Stimulated activated naive CD8-positive, alpha-beta T cell treated with anti-CD3 and anti-CD28 coated beads, Interleukin-15, amount 100 ng/mL, for 72 hours (primary cell): ENCODE measurements around the gene NMNAT3.

Experiments used
- ATAC-seq: fragments of 150-1000 bp; cut with Tn5 transposase; 2 replicates; pipeline ENCODE4 v1.10.0; 2021; ENCODE audit warnings: mild to moderate bottlenecking, moderate library complexity
- DNase-seq, 2 donors: peaks; one replicate each; pipeline ENCODE4 v3.0.0; 2021 to 2022
- H3K27ac Mint-ChIP-seq, 2 donors: one replicate each; pipeline ENCODE4 v1.8.0; 2022; ENCODE audit warnings: mild to moderate bottlenecking in 2 of 2, mixed read lengths in 2 of 2, moderate library complexity in 2 of 2
- H3K27me3 Mint-ChIP-seq: one replicate; pipeline ENCODE4 v1.8.0; 2022; ENCODE audit warnings: mixed read lengths
- H3K4me1 Mint-ChIP-seq: one replicate; pipeline ENCODE4 v1.8.0; 2022; ENCODE audit warnings: mild to moderate bottlenecking, mixed read lengths
- H3K4me3 Mint-ChIP-seq, 2 donors: one replicate each; pipeline ENCODE4 v1.8.0; 2022; ENCODE audit warnings: mild to moderate bottlenecking in 2 of 2, mixed read lengths in 2 of 2, moderate library complexity in 1 of 2
- H3K9me3 Mint-ChIP-seq, 2 donors: one replicate each; pipeline ENCODE4 v1.8.0; 2022; ENCODE audit warnings: mixed read lengths in 2 of 2

Gene NMNAT3

DNA sequence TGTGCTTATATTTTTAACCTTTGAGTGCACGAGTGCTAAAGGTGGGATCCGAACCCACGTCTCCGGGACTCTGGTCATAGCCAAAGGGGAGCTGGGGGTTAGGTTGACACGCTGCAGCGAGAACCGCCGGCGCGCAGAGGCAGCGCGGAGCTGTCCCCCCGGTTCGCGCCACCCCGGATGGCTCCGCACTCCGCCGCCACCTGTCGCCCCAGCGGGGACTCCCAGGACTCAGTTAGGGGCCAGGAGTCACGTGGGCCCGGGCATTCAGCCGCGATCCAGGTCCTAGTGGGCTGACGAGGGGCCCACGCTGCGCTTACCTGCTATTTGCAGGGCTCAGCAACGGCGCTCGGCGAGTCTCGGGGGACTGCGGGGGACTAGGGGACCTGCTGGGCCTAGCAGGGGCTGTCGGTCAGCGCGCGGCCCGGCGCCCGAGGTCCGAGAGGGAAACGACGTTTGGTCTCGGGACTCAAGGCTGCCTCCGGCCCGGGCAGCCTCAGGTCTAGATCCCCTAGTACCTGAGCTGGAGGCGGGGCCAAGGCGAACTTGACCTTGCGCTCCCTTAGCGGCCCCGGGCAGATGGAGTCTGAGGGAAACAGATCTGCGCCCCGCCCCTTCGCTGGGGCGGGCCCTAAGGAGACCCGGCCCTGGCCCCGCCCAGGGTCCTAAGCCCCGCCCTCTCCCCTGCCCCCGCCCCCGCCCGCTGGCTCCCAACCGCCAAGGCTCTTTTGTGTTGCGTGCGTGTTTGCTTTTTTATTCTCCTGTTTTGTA lies at the start of gene NMNAT3:
Gene NMNAT3, minus strand, starts transcription at position 585 of the 768 bp plus-strand sequence. CDS start 50,248 bp downstream, outside the sequence.
- DNase-seq (peak; percentile 84 to 85), ATAC-seq (peak; percentile 96)
- H3K27me3 Mint-ChIP-seq: no peaks in the 10 kb centered on the region
- H3K4me3 Mint-ChIP-seq: peak within 1 kb of the TSS; percentile 78 to 84
- no peaks in the 10 kb centered on the region for H3K9me3 Mint-ChIP-seq
- peak within 1 kb of the TSS in 1 of 2 donors; percentile 49 for H3K27ac Mint-ChIP-seq
- H3K4me1 Mint-ChIP-seq: peaks cover 7% of the 10 kb centered on the region

DNA sequence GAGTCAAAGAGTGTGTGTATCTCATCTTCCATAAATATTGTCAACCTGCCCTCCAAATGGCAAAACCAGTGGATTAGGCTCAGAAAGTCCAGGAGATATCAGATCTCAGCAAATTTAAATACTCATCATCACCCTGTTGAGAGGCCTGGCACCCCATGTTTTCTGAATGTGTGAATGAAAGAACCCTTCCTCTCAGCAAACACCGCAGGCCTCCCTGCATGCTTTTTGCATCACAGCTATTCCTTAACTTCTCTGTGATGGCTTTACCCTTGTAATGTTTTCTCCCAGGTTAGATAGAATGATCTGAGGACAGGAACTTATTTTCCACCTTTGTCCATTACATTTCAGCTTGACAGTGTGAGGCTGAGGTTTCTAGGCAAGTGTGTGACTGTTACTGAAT lies 43.6 kb upstream of the NMNAT3 start:
- Mint-ChIP-seq H3K27ac (no peak overlapping the region), H3K9me3 (no peaks in the 10 kb centered on the region), H3K27me3 (peaks cover 44% of the 10 kb centered on the region), H3K4me1 (no peaks in the 10 kb centered on the region), H3K4me3 (no peak overlapping the region)
- ATAC-seq (no peak), DNase-seq (no peak)

DNA sequence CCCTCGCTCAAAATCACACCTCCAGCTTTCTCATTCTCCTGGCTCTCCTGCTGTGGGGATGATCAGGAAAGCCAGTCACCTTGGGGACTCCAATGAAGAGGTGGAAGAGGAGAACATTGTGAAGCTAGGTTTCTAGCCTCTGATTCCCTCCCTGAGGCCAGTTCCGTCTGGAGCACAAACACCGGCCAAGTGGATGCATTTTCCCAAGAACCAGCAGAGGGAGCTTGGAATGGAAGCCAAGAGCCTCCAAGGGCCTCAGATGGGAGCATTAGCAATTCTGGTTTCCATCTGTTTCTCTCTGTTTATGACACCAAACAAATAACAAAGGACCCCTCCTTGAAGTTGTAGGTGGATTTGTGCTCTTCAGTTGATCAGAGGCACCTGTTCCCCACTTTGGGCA lies 40.6 kb upstream of the NMNAT3 start:
- Mint-ChIP-seq H3K9me3 (no peaks in the 10 kb centered on the region), H3K4me3 (no peak overlapping the region), H3K27me3 (peaks cover 41% of the 10 kb centered on the region), H3K27ac (no peak overlapping the region), H3K4me1 (no peaks in the 10 kb centered on the region)
- DNase-seq (no peak), ATAC-seq (no peak)

DNA sequence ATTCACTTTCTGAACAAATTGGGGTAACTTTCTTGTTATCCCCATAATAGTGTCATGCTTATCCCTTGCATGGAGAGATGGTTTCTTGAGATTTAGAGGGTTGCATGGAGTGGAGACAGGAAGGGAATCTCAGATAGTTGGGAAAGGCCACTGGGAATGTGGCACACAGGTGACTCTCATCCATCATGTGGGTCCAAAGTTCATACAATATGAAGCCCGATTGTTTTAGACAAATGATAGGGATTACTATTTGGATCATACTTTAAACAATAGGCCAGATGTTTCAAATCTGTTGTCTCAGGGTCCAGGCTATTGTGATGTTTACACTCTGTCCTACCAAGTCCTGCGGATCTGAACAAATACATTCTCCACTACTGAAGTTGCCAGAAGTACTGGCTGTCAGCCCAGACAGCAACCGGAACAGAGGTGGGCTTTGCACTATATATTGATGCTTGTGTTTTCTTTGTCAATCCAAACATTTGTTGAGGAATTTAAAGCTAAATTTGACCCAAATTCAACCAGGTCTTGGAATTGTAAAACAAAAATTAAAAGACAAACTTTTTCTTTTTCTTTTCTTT lies 39.2 kb upstream of the NMNAT3 start:
- DNase-seq: no peak
- Mint-ChIP-seq H3K27me3 (peaks cover 42% of the 10 kb centered on the region), H3K4me3 (no peak overlapping the region), H3K27ac (no peak overlapping the region), H3K4me1 (no peaks in the 10 kb centered on the region), H3K9me3 (no peaks in the 10 kb centered on the region)
- no peak for ATAC-seq

- Mint-ChIP-seq H3K27me3 (peaks cover 42% of the 10 kb centered on the region), H3K27ac (no peak overlapping the region), H3K4me3 (no peak overlapping the region), H3K9me3 (no peaks in the 10 kb centered on the region), H3K4me1 (no peaks in the 10 kb centered on the region)
- DNase-seq (no peak), ATAC-seq (no peak)
Observed at GRCh38 chr3:139715743-139716360, 38.1 kb upstream of the NMNAT3 start.

- H3K27me3 Mint-ChIP-seq: peaks cover 49% of the 10 kb centered on the region
- no peak overlapping the region for H3K4me3 Mint-ChIP-seq
- ATAC-seq: no peak
- no peak for DNase-seq
- H3K4me1 Mint-ChIP-seq: no peaks in the 10 kb centered on the region
- H3K9me3 Mint-ChIP-seq: no peaks in the 10 kb centered on the region
- no peak overlapping the region for H3K27ac Mint-ChIP-seq
Observed at GRCh38 chr3:139715166-139715565, 37.4 kb upstream of the NMNAT3 start.

DNA sequence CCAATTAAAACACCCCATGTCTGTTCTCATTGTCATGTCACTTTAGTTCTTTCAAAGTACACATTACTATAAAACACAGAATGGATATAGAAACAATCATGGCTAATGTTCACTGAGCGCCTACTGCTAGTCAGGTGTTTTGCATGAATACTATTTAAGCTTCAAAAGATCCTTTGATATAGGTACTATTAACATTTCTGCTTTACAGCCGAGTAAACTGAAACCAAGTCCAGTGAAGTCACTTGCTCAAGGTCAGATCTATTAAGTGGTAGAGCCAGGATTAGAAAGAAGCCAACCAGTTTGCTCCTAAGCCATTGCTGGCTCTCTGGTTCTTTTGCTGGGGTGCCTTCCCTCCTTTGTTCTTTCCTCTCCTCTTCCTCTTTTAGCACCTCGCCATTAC lies 32.4 kb upstream of the NMNAT3 start:
- DNase-seq (no peak), ATAC-seq (no peak)
- Mint-ChIP-seq H3K9me3 (no peaks in the 10 kb centered on the region), H3K27me3 (peaks cover 47% of the 10 kb centered on the region), H3K27ac (no peak overlapping the region), H3K4me1 (no peaks in the 10 kb centered on the region), H3K4me3 (no peak overlapping the region)

DNA sequence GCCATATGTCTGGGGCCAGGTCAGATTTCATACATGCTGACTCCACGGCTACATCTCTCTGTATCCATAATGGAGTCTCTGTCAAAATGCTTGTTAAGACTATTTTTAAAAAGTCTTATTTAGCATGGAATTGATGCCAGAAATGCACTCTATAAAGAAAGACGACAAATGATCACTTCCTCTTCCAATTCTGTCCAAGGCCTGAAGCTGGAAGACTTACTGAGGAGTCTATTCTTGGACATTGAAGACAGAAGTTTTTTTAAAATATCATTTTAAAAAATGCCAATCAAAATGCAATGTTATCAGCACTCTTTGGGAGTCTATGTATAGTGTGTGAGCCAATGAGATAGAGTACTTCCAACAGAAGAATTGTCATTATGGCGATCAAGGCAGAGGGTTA lies 27.9 kb upstream of the NMNAT3 start:
- Mint-ChIP-seq H3K4me1 (no peaks in the 10 kb centered on the region), H3K27me3 (peaks cover 39% of the 10 kb centered on the region), H3K27ac (no peak overlapping the region), H3K9me3 (no peaks in the 10 kb centered on the region), H3K4me3 (no peak overlapping the region)
- ATAC-seq: no peak
- DNase-seq: no peak

DNA sequence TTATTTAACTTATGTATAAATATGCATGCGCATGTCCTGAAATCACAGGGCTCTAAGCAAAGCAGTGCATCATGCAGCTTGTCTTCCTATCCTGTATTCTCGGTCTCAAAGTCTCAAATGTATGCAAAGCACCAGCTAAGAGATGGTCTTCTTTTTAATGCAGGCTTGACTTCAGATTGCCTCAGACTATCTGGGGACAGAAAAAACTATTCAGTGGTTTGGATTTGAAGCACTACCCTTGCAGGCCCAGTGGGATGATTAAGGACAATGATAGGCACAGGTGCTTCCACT lies 18.5 kb upstream of the NMNAT3 start:
- no peak for ATAC-seq
- H3K4me3 Mint-ChIP-seq: no peak overlapping the region

DNA sequence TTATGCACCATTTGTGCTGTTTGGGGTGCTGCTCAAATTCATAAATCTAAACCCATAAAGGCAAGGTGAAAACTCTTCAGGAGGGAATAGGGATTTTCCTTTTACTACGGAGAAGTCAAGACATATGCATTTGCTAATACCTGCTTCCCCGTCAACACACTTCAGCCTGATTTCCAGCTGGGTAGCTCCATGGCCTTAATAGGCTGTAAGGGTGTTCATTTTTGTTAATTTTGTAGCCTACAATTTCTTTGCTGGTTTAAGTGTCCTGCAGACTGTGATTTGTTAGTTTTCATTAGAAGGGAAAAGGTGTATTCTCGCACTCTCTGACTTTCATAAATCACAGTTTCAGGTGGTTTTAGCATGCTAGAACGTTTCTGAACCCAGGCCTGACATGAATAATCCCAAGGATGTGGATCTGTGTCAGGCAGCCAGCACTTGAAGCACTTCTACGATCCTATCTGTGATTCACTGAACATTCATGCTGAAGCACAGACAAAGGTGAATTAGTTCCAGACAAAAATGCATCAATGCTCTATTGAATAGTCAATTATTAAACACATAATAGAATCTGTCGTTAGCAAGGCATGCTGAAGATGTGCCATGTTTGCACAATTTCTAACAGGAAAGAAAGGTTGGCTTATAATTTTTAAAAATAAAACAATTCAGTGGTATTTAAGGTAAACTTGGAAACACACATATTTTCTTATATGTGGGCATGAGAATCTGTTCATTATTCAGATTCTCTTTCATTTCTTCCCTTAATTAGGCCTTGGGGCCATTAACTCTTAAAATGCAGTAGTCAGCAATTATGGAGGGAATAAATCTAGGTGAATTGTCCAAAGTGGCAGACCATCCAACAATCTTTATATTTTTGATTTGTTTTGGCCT lies 17.9 kb upstream of the NMNAT3 start:
- peaks cover 5% of the 10 kb centered on the region for H3K4me1 Mint-ChIP-seq
- H3K27me3 Mint-ChIP-seq: peaks cover 8% of the 10 kb centered on the region
- no peak overlapping the region for H3K4me3 Mint-ChIP-seq
- no peak overlapping the region for H3K27ac Mint-ChIP-seq
- no peak for ATAC-seq
- DNase-seq: no peak
- H3K9me3 Mint-ChIP-seq: no peaks in the 10 kb centered on the region

More for the DNA sequence above, 18.5 kb upstream of the NMNAT3 start:
- no peak overlapping the region for H3K27ac Mint-ChIP-seq
- H3K27me3 Mint-ChIP-seq: peaks cover 14% of the 10 kb centered on the region
- H3K4me1 Mint-ChIP-seq: peaks cover 5% of the 10 kb centered on the region
- no peak for DNase-seq
- H3K9me3 Mint-ChIP-seq: no peaks in the 10 kb centered on the region

DNA sequence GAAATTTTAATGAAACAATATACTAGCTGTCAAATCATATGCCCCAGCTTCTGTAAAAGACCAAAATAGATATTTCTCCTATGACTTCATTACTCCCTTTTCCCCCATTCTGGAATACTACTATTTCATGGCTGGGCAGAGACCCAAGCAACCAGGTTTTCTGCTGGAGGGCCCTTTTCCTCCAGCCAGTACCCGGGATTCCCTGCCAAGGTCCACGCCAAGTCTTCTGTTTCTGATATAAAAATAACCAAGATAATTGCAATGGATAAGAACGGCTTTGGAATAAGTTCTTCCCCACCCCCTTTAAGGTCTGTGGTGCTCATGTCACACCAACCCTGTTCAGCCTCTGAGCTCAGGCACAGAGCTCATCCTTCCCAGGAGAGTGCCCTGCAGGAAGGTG lies 17.2 kb upstream of the NMNAT3 start:
- Mint-ChIP-seq H3K4me3 (no peak overlapping the region), H3K4me1 (peaks cover 5% of the 10 kb centered on the region), H3K9me3 (no peaks in the 10 kb centered on the region), H3K27ac (no peak overlapping the region), H3K27me3 (peaks cover 1% of the 10 kb centered on the region)
- ATAC-seq (no peak), DNase-seq (no peak)

GRCh38 chr3:139694542-139694941 lies 16.8 kb upstream of the NMNAT3 start:
- Mint-ChIP-seq H3K4me1 (peaks cover 5% of the 10 kb centered on the region), H3K27ac (no peak overlapping the region)
- no peak for ATAC-seq

GRCh38 chr3:139691619-139692018 lies 13.8 kb upstream of the NMNAT3 start:
- Mint-ChIP-seq H3K27ac (no peak overlapping the region), H3K9me3 (no peaks in the 10 kb centered on the region), H3K4me1 (no peaks in the 10 kb centered on the region), H3K4me3 (no peak overlapping the region), H3K27me3 (peaks cover 11% of the 10 kb centered on the region)
- DNase-seq (no peak), ATAC-seq (no peak)

More at GRCh38 chr3:139694542-139694941, 16.8 kb upstream of the NMNAT3 start:
- Mint-ChIP-seq H3K9me3 (no peaks in the 10 kb centered on the region), H3K27me3 (no peaks in the 10 kb centered on the region), H3K4me3 (no peak overlapping the region)
- no peak for DNase-seq

GRCh38 chr3:139689708-139690228 lies 12.0 kb upstream of the NMNAT3 start:
- ATAC-seq: no peak
- no peaks in the 10 kb centered on the region for H3K4me1 Mint-ChIP-seq
- no peak for DNase-seq

GRCh38 chr3:139689122-139689521 lies 11.3 kb upstream of the NMNAT3 start:
- Mint-ChIP-seq H3K9me3 (no peaks in the 10 kb centered on the region), H3K27ac (no peak overlapping the region), H3K4me3 (no peak overlapping the region), H3K4me1 (no peaks in the 10 kb centered on the region), H3K27me3 (peaks cover 18% of the 10 kb centered on the region)
- ATAC-seq: no peak
- no peak for DNase-seq

More at GRCh38 chr3:139689708-139690228, 12.0 kb upstream of the NMNAT3 start:
- Mint-ChIP-seq H3K27me3 (peaks cover 18% of the 10 kb centered on the region), H3K4me3 (no peak overlapping the region), H3K27ac (no peak overlapping the region), H3K9me3 (no peaks in the 10 kb centered on the region)
